GM23338 (cell line): ENCODE results near the gene SLC35D2. TPM values are rescaled to one million over a fixed set of nuclear protein-coding genes. Genes with fewer than 3 reads are reported as not detected.
"Not testable (repeated sequence)": the region's sequence is repeated elsewhere in the genome, so short reads cannot be mapped to it uniquely, and the experiment has no call there.

Experiments
- ATAC-seq: fragments of 200-7000 bp; cut with Tn5 transposase; 3 replicates; pipeline ENCODE4 v1.9.1; 2020
- DNase-seq: peaks from one replicate; pipeline ENCODE4 v3.0.0-alpha.2; 2015; ENCODE audit warnings: low spot score
- H2AFZ ChIP-seq: fragments of 200-600 bp; sonication (generic); 2 replicates; pipeline ENCODE4 v1.8.0; 2016; ENCODE audit warnings: antibody characterized with exemption, mild to moderate bottlenecking, moderate library complexity
- H3F3A ChIP-seq: fragments of 200-600 bp; sonication (generic); replicated peaks from 2 replicates; pipeline ENCODE4 v1.8.0; 2017; ENCODE audit warnings: antibody characterized with exemption, mixed run types, low read depth
- H3K27ac ChIP-seq: fragments of 200-600 bp; sonication (generic); 2 replicates; pipeline ENCODE4 v1.6.1; 2016; ENCODE audit warnings: low read depth
- H3K27me3 ChIP-seq: fragments of 200-600 bp; sonication (generic); 2 replicates; pipeline ENCODE4 v1.8.0; 2016; ENCODE audit warnings: mild to moderate bottlenecking, mixed run types, moderate library complexity; ENCODE audit not compliant: insufficient read depth
- H3K36me3 ChIP-seq: fragments of 200-600 bp; sonication (generic); 2 replicates; pipeline ENCODE4 v1.8.0; 2016; ENCODE audit warnings: mild to moderate bottlenecking; ENCODE audit not compliant: insufficient read depth
- H3K4me1 ChIP-seq: fragments of 200-600 bp; sonication (generic); 2 replicates; pipeline ENCODE4 v1.8.0; 2016; ENCODE audit warnings: mild to moderate bottlenecking, moderate library complexity; ENCODE audit not compliant: insufficient read depth
- H3K4me2 ChIP-seq: fragments of 200-600 bp; sonication (generic); 2 replicates; pipeline ENCODE4 v1.7.1; 2017; ENCODE audit warnings: mixed run types
- H3K4me3 ChIP-seq: fragments of 200-600 bp; sonication (generic); 2 replicates; pipeline ENCODE4 v1.6.1; 2016; ENCODE audit warnings: mixed run types
- H3K79me2 ChIP-seq: fragments of 200-600 bp; sonication (generic); replicated peaks from 2 replicates; pipeline ENCODE4 v1.8.0; 2017; ENCODE audit warnings: mild to moderate bottlenecking; ENCODE audit not compliant: insufficient read depth
- H3K9me2 ChIP-seq: fragments of 200-600 bp; sonication (generic); 2 replicates; pipeline ENCODE4 v1.8.0; 2017; ENCODE audit not compliant: insufficient read depth
- H4K20me1 ChIP-seq: fragments of 200-600 bp; sonication (generic); replicated peaks from 2 replicates; pipeline ENCODE4 v1.8.0; 2017; ENCODE audit warnings: mild to moderate bottlenecking; ENCODE audit not compliant: insufficient read depth
- H3K27ac Mint-ChIP-seq: 2 replicates; pipeline ENCODE4 v1.8.0; 2020; ENCODE audit warnings: inconsistent platforms, mild to moderate bottlenecking, moderate library complexity, mixed read lengths
- H3K27me3 Mint-ChIP-seq: 3 replicates; pipeline ENCODE4 v1.8.0; 2022; ENCODE audit warnings: low read depth, mild to moderate bottlenecking, moderate library complexity, mixed read lengths, inconsistent platforms; ENCODE audit not compliant: insufficient read depth, poor library complexity
- H3K36me3 Mint-ChIP-seq: 3 replicates; pipeline ENCODE4 v1.8.0; 2021; ENCODE audit warnings: low read depth, mild to moderate bottlenecking, inconsistent platforms, moderate library complexity, mixed read lengths
- H3K4me1 Mint-ChIP-seq: 3 replicates; pipeline ENCODE4 v1.8.0; 2020; ENCODE audit warnings: mild to moderate bottlenecking, inconsistent platforms, mixed read lengths
- H3K4me3 Mint-ChIP-seq: 3 replicates; pipeline ENCODE4 v1.8.0; 2021; ENCODE audit warnings: moderate library complexity, mild to moderate bottlenecking, inconsistent platforms, mixed read lengths
- H3K9me3 Mint-ChIP-seq: 3 replicates; pipeline ENCODE4 v1.8.0; 2020; ENCODE audit warnings: moderate library complexity, mild to moderate bottlenecking, inconsistent platforms, mixed read lengths
- CREB1 ChIP-seq: fragments of 250-450 bp; sonication (Bioruptor Pico); IDR thresholded peaks from 2 replicates; pipeline ENCODE4 v1.5.0; 2020; ENCODE audit warnings: low read depth, mild to moderate bottlenecking, moderate library complexity
- CTCF ChIP-seq, 2 experiments: fragments of 200-600 bp in 1 of 2; sonication (generic) in 1 of 2; conservative IDR thresholded peaks; 2 replicates each; pipeline versions ENCODE4 v1.5.1 to v1.6.1; 2016 to 2017; ENCODE audit warnings: antibody characterized with exemption in 2 of 2, low read depth in 2 of 2, mild to moderate bottlenecking in 2 of 2, moderate library complexity in 1 of 2
- ETS1 ChIP-seq: IDR thresholded peaks from 2 replicates; pipeline ENCODE4 v1.6.1; 2016; ENCODE audit warnings: antibody characterized with exemption
- EZH2 ChIP-seq: fragments of 200-600 bp; sonication (generic); IDR thresholded peaks from one replicate; pipeline ENCODE4 v1.8.0; 2017; ENCODE audit warnings: antibody characterized with exemption, mild to moderate bottlenecking, low read depth; ENCODE audit not compliant: unreplicated experiment
- EZH2phosphoT487 ChIP-seq: fragments of 200-600 bp; sonication (generic); IDR thresholded peaks from one replicate; pipeline ENCODE4 v1.8.1; 2018; ENCODE audit warnings: antibody characterized with exemption; ENCODE audit not compliant: unreplicated experiment
- JUNB ChIP-seq: IDR thresholded peaks from one replicate; pipeline ENCODE4 v1.6.1; 2016; ENCODE audit warnings: antibody characterized with exemption; ENCODE audit not compliant: unreplicated experiment
- NANOG ChIP-seq: IDR thresholded peaks from 2 replicates; pipeline ENCODE4 v1.6.1; 2016; ENCODE audit warnings: antibody characterized with exemption, borderline replicate concordance
- POLR2AphosphoS5 ChIP-seq: IDR thresholded peaks from 2 replicates; pipeline ENCODE4 v1.6.1; 2016; ENCODE audit warnings: antibody characterized with exemption, low read depth
- REST ChIP-seq: IDR thresholded peaks from one replicate; pipeline ENCODE4 v1.6.1; 2018; ENCODE audit warnings: antibody characterized with exemption; ENCODE audit not compliant: unreplicated experiment
- STAT1 ChIP-seq: IDR thresholded peaks from one replicate; pipeline ENCODE4 v1.6.1; 2016; ENCODE audit warnings: antibody characterized with exemption; ENCODE audit not compliant: unreplicated experiment
- ZNF114 ChIP-seq: fragments of 250-450 bp; sonication (Bioruptor Pico); IDR thresholded peaks from 2 replicates; pipeline ENCODE4 v1.5.0; 2020; ENCODE audit warnings: mild to moderate bottlenecking, moderate library complexity
- ZNF331 ChIP-seq: fragments of 250-450 bp; sonication (Bioruptor Pico); IDR thresholded peaks from 2 replicates; pipeline ENCODE4 v1.5.0; 2020; ENCODE audit warnings: low read depth, mild to moderate bottlenecking, moderate library complexity
- polyA plus RNA-seq: library from polyadenylated mRNA; unstranded; fragments of >200 nt; fragmentation: Nextera tagmentation; extraction: Ambion mirVana; gene quantifications from 2 replicates; pipeline ENCODE4 v1.2.1, GENCODE V29; 2016
- total RNA-seq: library from RNA; depleted of rRNA; stranded (reverse); fragments of >200 nt; shearing (Covaris generic); gene quantifications from 2 replicates; pipeline ENCODE4 v1.2.3, GENCODE V29; 2014

Gene SLC35D2
- total and polyA plus RNA-seq, 2 experiments from 2014 or later = 8.2 to 14.4 TPM

- H3K4me3 Mint-ChIP-seq = not testable (repeated sequence)
Observed at GRCh38 chr9:96375507-96375906, 8.0 kb downstream of the SLC35D2 start.

GRCh38 chr9:96367943-96368342 is 15.6 kb downstream of the SLC35D2 start:
- Mint-ChIP-seq H3K27me3 (no peaks in the 10 kb centered on the region), H3K36me3 (peaks cover 5% of the 10 kb centered on the region; the same call in 1 of the 3 replicates), H3K9me3 (no peaks in the 10 kb centered on the region), H3K4me1 (no peaks in the 10 kb centered on the region), H3K27ac (no peak overlapping the region), H3K4me3 (no peak overlapping the region)
- Histone ChIP-seq H3K9me2 (no peaks in the 10 kb centered on the region), H2AFZ (no peak overlapping the region), H3K36me3 (no peaks in the 10 kb centered on the region), H3K4me2 (no peak overlapping the region), H3K4me1 (no peaks in the 10 kb centered on the region), H3K27me3 (no peaks in the 10 kb centered on the region), H3K27ac (no peak overlapping the region), H3F3A (no peaks in the 10 kb centered on the region), H3K79me2 (no peaks in the 10 kb centered on the region), H4K20me1 (no peaks in the 10 kb centered on the region), H3K4me3 (no peak overlapping the region)
- ATAC-seq (no peak), DNase-seq (no peak)
- no peak for TF ChIP-seq ZNF114 (CRISPR knock-in tag)
- no peak for TF ChIP-seq EZH2phosphoT487
- TF ChIP-seq JUNB = no peak
- no peak for TF ChIP-seq NANOG
- TF ChIP-seq EZH2 = no peak
- TF ChIP-seq ETS1 = no peak
- no peak for TF ChIP-seq CREB1 (CRISPR knock-in tag)
- TF ChIP-seq REST = no peak
- TF ChIP-seq ZNF331 (CRISPR knock-in tag) = no peak
- no peak for TF ChIP-seq CTCF (conservative IDR thresholded peaks at IDR 0.05; ENCODE audit: low read depth in 2 of 2)
- TF ChIP-seq STAT1 = no peak
- TF ChIP-seq POLR2AphosphoS5 = no peak

More at GRCh38 chr9:96375507-96375906, 8.0 kb downstream of the SLC35D2 start:
- not testable (repeated sequence) for H4K20me1 ChIP-seq, H3K36me3 ChIP-seq, H3K36me3 Mint-ChIP-seq, H3K27ac ChIP-seq, ATAC-seq, H3F3A ChIP-seq, H2AFZ ChIP-seq, H3K4me2 ChIP-seq, DNase-seq, H3K79me2 ChIP-seq, H3K27me3 Mint-ChIP-seq, H3K9me2 ChIP-seq, H3K9me3 Mint-ChIP-seq, H3K4me3 ChIP-seq, H3K4me1 Mint-ChIP-seq, H3K4me1 ChIP-seq, H3K27ac Mint-ChIP-seq, H3K27me3 ChIP-seq
